GM12892 (cell line): ENCODE data around the gene HPD.
A peak's percentile ranks its signal among the peaks of the same experiment; 100 is the strongest.
"Not testable (repeated sequence)": the region's sequence is repeated elsewhere in the genome, so short reads cannot be mapped to it uniquely, and the experiment has no call there.

ENCODE experiments used
- DNase-seq: peaks from one replicate; pipeline ENCODE4 v3.0.0; 2011; ENCODE audit not compliant: insufficient read length
- FAIRE-seq: peaks from 2 replicates; lab custom pipeline; 2011; peaks lifted over from hg19 to GRCh38; lab: Jason Lieb, UNC
- POLR2A ChIP-seq: IDR thresholded peaks from 2 replicates; pipeline ENCODE4 v1.6.1; 2011; ENCODE audit warnings: low read depth, low read length, control low read depth
- POLR2AphosphoS5 ChIP-seq: IDR thresholded peaks from 2 replicates; pipeline ENCODE4 v1.6.1; 2011; ENCODE audit warnings: low read depth, low read length, control low read depth
- TAF1 ChIP-seq: IDR thresholded peaks from 2 replicates; pipeline ENCODE4 v1.6.1; 2011; ENCODE audit warnings: low read depth, mild to moderate bottlenecking, control low read depth, low read length, borderline replicate concordance

The HPD gene

GRCh38 chr12:121791671-121792551 lies 66.7 kb downstream of the HPD start:
- no peak for DNase-seq
- no peak for FAIRE-seq
- no peak for TF ChIP-seq TAF1
- no peak for TF ChIP-seq POLR2AphosphoS5
- TF ChIP-seq POLR2A, result peak; percentile 38; the same call in 1 of the 2 replicates

GRCh38 chr12:121790785-121791184 lies 67.9 kb downstream of the HPD start:
- DNase-seq, FAIRE-seq: not testable (repeated sequence)

GRCh38 chr12:121789800-121790728 lies 68.6 kb downstream of the HPD start:
- peak; percentile 77 for FAIRE-seq
- peak; percentile 83 for DNase-seq
- TF ChIP-seq POLR2A (peak; percentile 72; the same call in 1 of the 2 replicates), POLR2AphosphoS5 (no peak)
